ENCODE data around the gene FARS2.

Gene FARS2

GRCh38 chr6:5287205-5287965 lies 26.1 kb downstream of the FARS2 start:
- DNase-seq (ENCODE audit: low read depth), result peak; percentile 79

DNA sequence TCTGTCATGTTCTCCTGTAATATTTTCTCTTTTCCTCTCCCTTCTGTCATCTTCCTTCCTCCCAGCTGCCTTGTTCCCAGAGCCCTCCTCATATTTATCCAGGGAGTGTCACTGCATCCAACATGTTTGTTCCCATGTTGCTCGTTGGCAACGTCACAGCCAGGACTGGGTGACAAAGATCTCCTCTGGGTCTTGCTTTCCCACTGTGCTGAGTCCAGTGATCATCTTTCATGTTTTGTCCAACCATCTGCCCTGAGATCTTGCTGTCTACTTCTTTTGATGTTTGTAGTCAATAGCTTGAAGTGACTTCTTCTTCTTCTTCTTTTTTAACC lies 26.6 kb downstream of the FARS2 start:
- no peak for DNase-seq (ENCODE audit: low read depth)

GRCh38 chr6:5290097-5290496 lies 28.8 kb downstream of the FARS2 start:
- DNase-seq (ENCODE audit: low read depth), result no peak

DNA sequence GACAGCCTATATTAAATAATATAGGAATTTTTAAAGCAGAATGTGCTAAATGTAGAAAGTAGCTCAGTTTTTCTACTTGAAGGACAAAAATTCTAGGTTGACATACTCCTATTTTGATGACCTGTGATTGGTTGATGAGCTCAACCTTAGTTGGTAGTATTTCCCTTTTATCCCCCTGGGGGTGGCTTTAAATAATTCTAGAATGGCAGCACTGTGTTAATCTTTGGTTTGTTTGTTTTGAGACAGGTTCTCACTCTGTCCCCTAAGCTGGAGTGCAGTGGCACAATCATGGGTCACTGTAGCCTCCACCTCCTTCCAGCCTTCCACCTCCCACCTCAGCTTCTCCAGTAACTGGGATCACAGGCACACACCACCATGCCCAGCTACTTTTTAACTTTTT lies 29.2 kb downstream of the FARS2 start:
- no peak for DNase-seq (ENCODE audit: low read depth)

- no peak for DNase-seq (ENCODE audit: low read depth)
Measured at GRCh38 chr6:5292154-5292553, 30.8 kb downstream of the FARS2 start.

DNA sequence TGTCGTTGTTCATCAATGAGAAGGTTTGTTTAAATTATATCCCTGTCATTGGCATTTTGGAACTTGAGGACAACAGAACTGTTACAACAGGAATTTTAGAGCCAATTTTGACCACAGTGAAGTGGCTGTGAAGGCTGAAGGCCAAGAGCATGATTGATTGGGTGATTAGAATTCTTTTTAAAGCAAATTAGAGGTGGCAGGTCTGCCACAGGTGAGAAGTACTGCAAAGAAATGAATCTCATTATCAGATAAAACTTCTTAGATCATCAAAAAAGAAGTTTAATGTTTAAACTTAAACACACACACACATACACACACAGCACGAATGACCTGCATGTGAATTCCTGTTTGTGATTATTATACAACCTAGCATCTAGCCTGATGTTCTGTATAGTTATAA lies 32.4 kb downstream of the FARS2 start:
- DNase-seq (ENCODE audit: low read depth), result no peak

DNA sequence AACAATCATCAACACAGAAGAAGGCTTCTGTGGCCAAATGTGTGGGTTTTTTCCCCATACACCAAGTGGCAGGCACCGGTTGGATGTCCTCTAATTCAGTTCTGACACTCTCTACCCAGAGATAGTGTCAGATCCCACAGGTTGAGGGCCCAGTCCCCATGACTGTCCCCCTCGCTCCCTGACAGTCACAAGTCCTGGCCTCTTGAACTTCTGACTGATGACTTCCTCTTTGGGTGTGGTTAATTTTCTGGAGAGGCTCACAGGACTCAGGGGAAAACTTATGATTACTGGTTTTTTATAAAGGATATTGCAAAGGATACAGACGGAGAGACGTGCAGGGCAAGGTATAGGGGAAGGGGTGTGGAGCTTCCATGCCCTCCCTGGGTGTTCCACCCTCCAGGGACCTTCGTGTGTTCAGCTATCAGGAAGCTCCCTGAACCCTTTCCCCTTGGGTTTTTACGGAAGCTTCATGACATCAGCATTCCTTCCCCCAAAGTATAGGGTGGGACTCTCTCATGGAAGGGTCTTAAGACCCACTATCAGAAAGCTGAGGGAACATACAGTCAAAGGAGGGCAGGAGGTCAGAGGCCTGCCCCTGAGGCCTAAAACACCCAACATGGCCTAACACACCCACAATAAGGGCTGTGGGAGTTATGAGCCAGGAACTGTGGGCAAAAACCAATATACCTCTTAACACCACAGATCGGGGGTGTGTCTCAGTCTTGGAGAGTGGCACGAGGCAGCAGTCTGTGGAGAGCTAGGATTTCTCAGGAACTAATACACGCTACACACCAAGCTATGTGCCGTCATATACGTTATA lies 33.3 kb downstream of the FARS2 start:
- no peak for DNase-seq (ENCODE audit: low read depth)

GRCh38 chr6:5295623-5296022 lies 34.3 kb downstream of the FARS2 start:
- DNase-seq (ENCODE audit: low read depth), result no peak

GRCh38 chr6:5300206-5300764 lies 39.0 kb downstream of the FARS2 start:
- DNase-seq (ENCODE audit: low read depth), result no peak

GRCh38 chr6:5302220-5302946 lies 41.1 kb downstream of the FARS2 start:
- no peak for DNase-seq (ENCODE audit: low read depth)

- DNase-seq (ENCODE audit: low read depth), result peak; percentile 40
Measured at GRCh38 chr6:5302995-5303622, 41.8 kb downstream of the FARS2 start.

DNA sequence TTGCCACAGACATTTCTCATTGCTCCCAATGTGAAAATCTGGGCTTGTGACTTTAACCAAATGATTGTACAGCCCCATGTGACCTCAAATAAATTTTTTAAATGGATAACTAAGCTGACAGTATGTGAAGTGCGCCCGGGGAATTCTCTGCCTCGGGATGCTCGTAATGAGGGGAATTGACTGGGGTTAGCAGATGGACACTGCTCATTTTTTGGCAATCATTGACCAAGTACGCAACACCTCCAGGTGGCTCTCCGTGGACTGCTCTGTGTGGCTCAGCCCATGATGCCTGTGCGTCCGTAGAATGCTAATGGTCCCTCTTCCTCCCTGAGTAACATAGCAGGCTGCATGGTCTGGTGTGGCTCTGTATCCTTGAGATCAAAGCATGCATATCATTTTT lies 42.4 kb downstream of the FARS2 start:
- DNase-seq (ENCODE audit: low read depth), result no peak

GRCh38 chr6:5305968-5306626 lies 44.8 kb downstream of the FARS2 start:
- peak; percentile 55 for DNase-seq (ENCODE audit: low read depth)

DNA sequence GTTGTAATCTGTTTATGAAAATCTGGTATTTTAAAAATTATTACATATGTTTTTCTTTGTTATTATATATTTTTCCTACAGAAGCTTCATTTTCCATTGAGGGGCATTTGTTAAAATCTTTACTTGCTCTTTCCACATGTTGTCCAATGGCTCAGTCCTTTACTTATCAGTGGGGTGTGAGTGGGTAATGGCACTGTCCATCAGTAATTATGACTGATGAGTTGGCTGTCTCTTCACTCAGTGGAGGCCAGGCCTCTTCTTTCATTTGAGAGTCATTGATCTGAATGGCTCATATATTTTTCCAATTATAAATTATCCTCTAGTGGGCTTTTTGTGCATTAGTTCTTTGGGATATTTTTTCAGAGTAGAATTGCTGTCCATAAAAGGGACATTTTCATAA lies 45.7 kb downstream of the FARS2 start:
- no peak for DNase-seq (ENCODE audit: low read depth)

DNA sequence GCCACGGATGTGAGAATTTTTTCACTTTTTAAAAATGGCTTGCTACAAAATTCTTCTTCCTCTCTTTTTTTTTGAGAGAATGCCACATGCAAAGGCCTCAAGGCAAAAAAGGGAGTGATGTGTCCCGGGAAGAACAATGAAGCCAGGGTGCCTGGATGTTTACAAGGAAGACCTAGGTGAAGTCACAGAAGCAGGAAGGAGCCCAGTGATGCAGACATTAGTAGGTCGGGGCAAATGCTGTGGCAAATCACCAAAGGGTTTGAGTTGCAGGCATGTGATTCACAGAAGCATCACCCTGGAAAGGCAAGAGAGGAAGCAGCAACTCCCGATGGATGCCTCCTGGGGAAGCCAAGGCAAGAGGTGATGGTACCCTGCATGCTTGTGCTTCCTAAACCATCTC lies 46.8 kb downstream of the FARS2 start:
- no peak for DNase-seq (ENCODE audit: low read depth)

DNA sequence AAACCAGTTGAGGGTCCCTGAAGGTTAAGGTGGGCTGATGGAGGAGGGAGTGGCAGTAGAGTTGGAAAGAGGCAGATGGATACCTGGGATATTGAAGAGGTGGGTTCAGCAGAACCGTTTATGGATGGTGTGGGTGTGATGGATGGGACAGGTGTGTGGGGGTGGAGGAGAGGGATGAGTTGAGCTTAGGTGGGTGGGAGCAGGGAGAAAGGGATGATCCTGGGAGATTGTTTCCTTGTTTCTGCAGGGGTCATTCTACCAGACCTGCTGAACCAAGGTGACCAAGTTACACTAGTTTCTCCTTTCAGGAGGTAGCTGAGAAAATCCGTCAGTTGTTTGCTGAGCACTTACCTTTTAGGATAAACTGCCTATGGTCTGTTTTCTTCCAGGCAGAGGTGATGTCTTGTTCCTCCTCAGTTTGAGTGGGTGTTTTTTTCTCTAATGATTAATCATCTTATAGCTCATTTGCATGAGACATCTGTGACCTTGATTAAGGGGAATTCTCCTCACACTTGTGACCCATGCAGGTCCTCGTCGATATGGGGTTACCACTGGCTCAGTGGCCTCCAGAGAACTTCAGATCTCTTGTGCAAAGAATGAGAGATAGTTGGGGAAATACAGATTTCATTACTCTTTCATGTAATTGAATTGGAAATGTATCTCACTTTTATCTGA lies 53.0 kb downstream of the FARS2 start:
- DNase-seq (ENCODE audit: low read depth), result no peak

- DNase-seq (ENCODE audit: low read depth), result no peak
Measured at GRCh38 chr6:5315881-5316280, 54.6 kb downstream of the FARS2 start.

DNA sequence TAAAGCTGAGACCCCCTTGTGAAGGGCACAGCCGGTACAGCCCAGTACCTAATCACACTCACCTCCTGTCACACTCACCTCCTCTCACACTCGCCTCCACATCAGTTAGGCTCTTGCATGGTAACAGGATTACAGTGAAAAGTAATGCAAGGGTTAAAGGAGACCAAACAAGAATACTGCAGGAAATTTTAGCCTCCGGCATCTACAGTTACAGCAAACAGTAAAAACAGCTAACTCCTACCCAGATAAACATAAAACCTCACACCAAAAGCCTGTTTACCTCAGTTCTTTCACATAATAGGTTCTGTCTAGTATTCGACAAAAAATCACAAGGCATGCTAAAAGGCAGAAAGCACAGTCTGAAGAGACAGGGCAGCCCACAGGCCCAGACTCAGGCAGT lies 55.6 kb downstream of the FARS2 start:
- DNase-seq (ENCODE audit: low read depth), result no peak

DNA sequence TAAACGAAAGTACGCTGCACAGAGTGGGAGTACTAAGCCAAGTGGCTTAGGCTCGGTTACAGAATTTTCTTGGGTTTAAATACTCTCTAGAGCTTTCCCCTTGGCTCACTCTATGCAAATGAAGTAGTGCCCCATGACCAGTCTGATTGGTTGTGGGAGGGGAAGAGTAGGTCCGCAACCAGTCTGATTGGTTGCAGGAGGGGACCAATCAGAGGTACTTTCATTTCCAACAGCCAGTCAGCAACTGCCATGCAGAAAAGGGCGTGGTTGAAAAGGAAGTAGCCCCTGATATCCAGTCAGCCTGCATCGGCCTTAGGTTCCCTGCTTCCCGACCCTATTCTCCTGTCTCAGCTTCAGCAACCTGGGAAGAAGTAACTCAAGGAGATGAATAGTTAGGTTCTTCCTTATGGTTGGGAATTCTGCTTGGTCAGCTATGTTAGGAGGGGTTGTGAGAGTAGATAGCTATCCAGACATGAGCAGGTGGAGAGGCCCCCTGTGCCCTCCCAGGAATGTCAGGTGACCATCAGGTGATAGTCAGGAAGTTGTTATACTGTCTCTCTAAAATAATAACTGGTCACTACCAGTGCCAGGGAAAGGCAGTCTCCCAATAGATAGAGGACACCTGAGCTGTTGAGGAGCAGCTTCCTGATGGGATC lies 57.4 kb downstream of the FARS2 start:
- no peak for DNase-seq (ENCODE audit: low read depth)

- no peak for DNase-seq (ENCODE audit: low read depth)
Measured at GRCh38 chr6:5323979-5324378, 62.7 kb downstream of the FARS2 start.

GRCh38 chr6:5325173-5325572 lies 63.9 kb downstream of the FARS2 start:
- no peak for DNase-seq (ENCODE audit: low read depth)

Measured in amniotic epithelial cell (primary cell).